ENCODE measurements around the gene PANK4.

GRCh38 chr1:2496746-2497145 is 29.6 kb downstream of the PANK4 start:
- TF ChIP-seq CTCF (conservative IDR thresholded peaks at IDR 0.05 in 1 of 2, IDR thresholded peaks at IDR 0.05 in 1 of 2; ENCODE audit: extremely low read depth in 1 of 2, insufficient read depth in 1 of 2, low read depth in 1 of 2, low read length in 2 of 2) = no peak
- no peak for TF ChIP-seq EZH2 (IDR thresholded peaks at IDR 0.05; ENCODE audit: borderline replicate concordance, low read length)
